Measurements from ENCODE around the gene SLC6A16.

DNA sequence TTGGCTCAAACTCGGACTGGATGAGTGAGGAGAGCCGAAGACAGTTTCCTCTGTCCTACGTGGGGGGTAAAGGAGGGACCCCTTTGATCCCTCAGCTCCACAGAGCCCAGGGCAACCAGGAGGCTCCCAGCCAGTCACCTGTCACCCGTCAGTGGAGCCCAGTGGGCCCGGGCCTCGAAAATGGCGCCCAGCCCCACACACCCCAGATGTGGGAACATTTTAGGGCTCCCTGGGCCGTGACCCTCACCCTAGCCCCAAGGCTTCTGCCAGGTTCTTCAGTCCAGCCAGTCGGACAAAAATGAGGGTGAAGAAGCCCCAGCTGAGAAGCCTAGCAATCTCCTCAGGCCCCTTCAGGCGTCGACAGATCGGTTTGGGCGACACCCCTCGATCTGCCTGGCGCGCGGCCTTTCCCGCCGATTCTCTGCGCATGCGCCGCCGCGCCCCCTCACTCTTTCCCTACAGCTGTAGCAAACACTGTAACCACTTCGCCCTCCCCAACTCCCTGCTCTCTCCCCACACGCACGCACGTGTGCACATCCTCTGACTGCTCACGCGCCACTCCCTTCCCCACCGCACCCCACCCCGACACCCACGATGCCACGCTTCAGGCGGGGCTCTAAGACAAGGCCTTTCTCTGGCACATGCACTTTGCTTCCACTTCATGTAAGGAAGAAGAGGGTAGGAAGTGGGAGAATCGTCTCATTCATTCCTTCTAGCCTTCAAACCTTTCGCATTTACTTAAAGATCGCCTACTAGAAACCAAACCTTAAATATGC lies at the start of gene SLC6A16:
- TF ChIP-seq CTCF (IDR thresholded peaks at IDR 0.05 in 8 of 11, conservative IDR thresholded peaks at IDR 0.05 in 3 of 11) (no peak), POLR2A (IDR thresholded peaks at IDR 0.05) (no peak), POLR2AphosphoS5 (IDR thresholded peaks at IDR 0.05) (peak in 1 of 3 donors; percentile 45)

Measured in spleen (tissue), 7 donors.